Epithelial cell of prostate (primary cell): ENCODE data around the gene VPREB1.
"Not testable (repeated sequence)": the region's sequence is repeated elsewhere in the genome, so short reads cannot be mapped to it uniquely, and the experiment has no call there.

Experiments used
- DNase-seq: peaks from one replicate; pipeline ENCODE4 v3.0.0-alpha.2; 2011; ENCODE audit warnings: low read depth, low spot score
- H3K27ac ChIP-seq: fragments of 450-650 bp; 2 replicates; pipeline ENCODE4 v1.5.1; 2017; ENCODE audit warnings: mild to moderate bottlenecking

Gene VPREB1

GRCh38 chr22:22289666-22290065, 45.1 kb downstream of the VPREB1 start:
- not testable (repeated sequence) for DNase-seq

GRCh38 chr22:22291129-22291806, 46.7 kb downstream of the VPREB1 start:
- not testable (repeated sequence) for DNase-seq, H3K27ac ChIP-seq

More at GRCh38 chr22:22289666-22290065, 45.1 kb downstream of the VPREB1 start:
- H3K27ac ChIP-seq = not testable (repeated sequence)

GRCh38 chr22:22292656-22293055, 48.1 kb downstream of the VPREB1 start:
- not testable (repeated sequence) for H3K27ac ChIP-seq, DNase-seq

GRCh38 chr22:22293436-22293835, 48.9 kb downstream of the VPREB1 start:
- not testable (repeated sequence) for DNase-seq, H3K27ac ChIP-seq

- not testable (repeated sequence) for H3K27ac ChIP-seq, DNase-seq
Measured at GRCh38 chr22:22294641-22295040, 50.1 kb downstream of the VPREB1 start.
